HepG2 (cell line): ENCODE results near the gene B3GALNT2. TPM values are rescaled to one million over a fixed set of nuclear protein-coding genes. Genes with fewer than 3 reads are reported as not detected.

ENCODE experiments used
- ATAC-seq: fragments of 200-7000 bp; cut with Tn5 transposase; 3 replicates; pipeline ENCODE4 v1.9.1; 2020; ENCODE audit warnings: mild to moderate bottlenecking, moderate library complexity
- BruUV-seq: library from RNA; stranded (reverse); fragments of 400-500 nt; replicated peaks from 2 replicates; lab custom pipeline; 2021; lab: Mats Ljungman, UMichigan
- CTCF ChIA-PET: fragments of 300-600 bp; formaldehyde crosslinking; extraction: SDS; loops from one replicate; lab custom pipeline; 2021; ENCODE audit warnings: low total read pairs, inconsistent platforms, low intra/inter-chr PET ratio; lab: Yijun Ruan, JAX
- POLR2A ChIA-PET: fragments of 350-600 bp; sonication (Branson Sonifier 250); formaldehyde crosslinking; loops from one replicate; lab custom pipeline; 2020; ENCODE audit warnings: antibody characterized with exemption, inconsistent platforms; lab: Yijun Ruan, JAX
- DNase-seq: peaks from one replicate; pipeline ENCODE4 v3.0.0-alpha.2; 2015; ENCODE audit warnings: low spot score
- FAIRE-seq: peaks from 3 replicates; lab custom pipeline; 2011; peaks lifted over from hg19 to GRCh38; lab: Jason Lieb, UNC
- H2AFZ ChIP-seq: one replicate; pipeline ENCODE4 v1.6.1; 2011; ENCODE audit warnings: low read length, inconsistent platforms
- H3K27ac ChIP-seq: fragments of 300-600 bp; 3 replicates; pipeline ENCODE4 v1.8.0; 2011; ENCODE audit warnings: mixed run types, mild to moderate bottlenecking, mixed read lengths, low read length, inconsistent platforms; ENCODE audit not compliant: insufficient read depth; ENCODE audit errors: extremely low read length
- H3K27me3 ChIP-seq, 2 experiments: fragments of 200-600 bp in 1 of 2; 2 replicates in 1 of 2; 3 replicates in 1 of 2; pipeline versions ENCODE4 v1.6.0 to v1.8.0; 2011; ENCODE audit warnings: low read length in 2 of 2, mild to moderate bottlenecking in 2 of 2, moderate library complexity in 2 of 2, inconsistent platforms in 1 of 2; ENCODE audit not compliant: insufficient read depth in 2 of 2, control insufficient read depth in 1 of 2
- H3K36me3 ChIP-seq, 2 experiments: fragments of 200-600 bp in 1 of 2; replicated peaks in 1 of 2; 2 replicates in 1 of 2; 3 replicates in 1 of 2; pipeline versions ENCODE4 v1.5.1 to v1.8.0; 2011; ENCODE audit warnings: low read length in 2 of 2, inconsistent platforms in 1 of 2; ENCODE audit not compliant: insufficient read depth in 2 of 2, control insufficient read depth in 1 of 2
- H3K4me1 ChIP-seq: 2 replicates; pipeline ENCODE4 v1.5.1; 2012; ENCODE audit warnings: low read length, inconsistent platforms; ENCODE audit not compliant: insufficient read depth
- H3K4me2 ChIP-seq: 2 replicates; pipeline ENCODE4 v1.6.0; 2011; ENCODE audit warnings: low read depth, low read length, inconsistent platforms
- H3K4me3 ChIP-seq, 3 experiments: fragments of 200-600 bp in 1 of 3; sonication (generic), shearing (Covaris generic) in 1 of 3; replicated peaks in 1 of 3; 2 replicates each; pipeline ENCODE4 v1.5.1; 2011 to 2016; ENCODE audit warnings: low read length in 3 of 3, inconsistent platforms in 2 of 3, low read depth in 2 of 3, mild to moderate bottlenecking in 2 of 3, control low read depth in 1 of 3, mixed read lengths in 1 of 3; ENCODE audit not compliant: insufficient read depth in 1 of 3
- H3K79me2 ChIP-seq: one replicate; pipeline ENCODE4 v1.6.1; 2011; ENCODE audit warnings: low read length, inconsistent platforms; ENCODE audit not compliant: insufficient read depth
- H3K9ac ChIP-seq: 2 replicates; pipeline ENCODE4 v1.6.0; 2011; ENCODE audit warnings: mild to moderate bottlenecking, low read depth, low read length, inconsistent platforms; ENCODE audit not compliant: insufficient read depth
- H3K9me3 ChIP-seq: 2 replicates; pipeline ENCODE4 v1.5.1; 2012; ENCODE audit warnings: mild to moderate bottlenecking, low read length
- H4K20me1 ChIP-seq: 2 replicates; pipeline ENCODE4 v1.6.0; 2011; ENCODE audit warnings: inconsistent platforms, mild to moderate bottlenecking, low read length, moderate library complexity; ENCODE audit not compliant: insufficient read depth
- ARID2 ChIP-seq: sonication (generic); formaldehyde crosslinking; IDR thresholded peaks from 2 replicates; pipeline ENCODE4 v1.8.1; 2022; ENCODE audit warnings: mild to moderate bottlenecking, missing genetic modification reagents, borderline replicate concordance
- CBX2 ChIP-seq, 2 experiments: fragments of 200-600 bp in 1 of 2; sonication (generic); formaldehyde crosslinking in 1 of 2; IDR thresholded peaks; 2 replicates each; pipeline versions ENCODE4 v1.7.0 to v1.8.1; 2018 to 2022; ENCODE audit warnings: low read depth in 2 of 2, low read length in 1 of 2, mild to moderate bottlenecking in 1 of 2, missing genetic modification reagents in 1 of 2
- ETV5 ChIP-seq: IDR thresholded peaks from 2 replicates; pipeline ENCODE4 v1.6.1; 2018; ENCODE audit warnings: missing biosample characterization, missing genetic modification reagents, inconsistent platforms, borderline replicate concordance
- KDM5B ChIP-seq: sonication (generic); formaldehyde crosslinking; IDR thresholded peaks from 2 replicates; pipeline ENCODE4 v1.4.0; 2020; ENCODE audit warnings: missing genetic modification reagents, mild to moderate bottlenecking, borderline replicate concordance
- MED13 ChIP-seq: sonication (generic); formaldehyde crosslinking; IDR thresholded peaks from 2 replicates; pipeline ENCODE4 v1.5.0; 2020; ENCODE audit warnings: missing genetic modification reagents
- NFRKB ChIP-seq: fragments of 450-650 bp; IDR thresholded peaks from 2 replicates; pipeline ENCODE4 v1.6.1; 2017
- NR2C2 ChIP-seq: sonication (generic); formaldehyde crosslinking; IDR thresholded peaks from 2 replicates; pipeline ENCODE4 v1.4.0; 2020; ENCODE audit warnings: missing genetic modification reagents, mild to moderate bottlenecking, moderate library complexity, borderline replicate concordance
- POLR2AphosphoS2 ChIP-seq: IDR thresholded peaks from 2 replicates; pipeline ENCODE4 v1.6.1; 2011; ENCODE audit warnings: low read depth, low read length, improper control_type of control experiment
- SP140L ChIP-seq: sonication (generic); formaldehyde crosslinking; IDR thresholded peaks from 2 replicates; pipeline ENCODE4 v1.4.0; 2020; ENCODE audit warnings: missing genetic modification reagents, borderline replicate concordance
- SP2 ChIP-seq: sonication (generic); formaldehyde crosslinking; IDR thresholded peaks from 2 replicates; pipeline ENCODE4 v1.5.1; 2020; ENCODE audit warnings: mild to moderate bottlenecking, missing genetic modification reagents
- TCF12 ChIP-seq, 2 experiments: fragments of 450-650 bp in 1 of 2; sonication (generic) in 1 of 2; formaldehyde crosslinking in 1 of 2; IDR thresholded peaks; 2 replicates each; pipeline versions ENCODE4 v1.6.1 to v1.8.0; 2017 to 2022; ENCODE audit warnings: antibody characterized with exemption in 1 of 2, mild to moderate bottlenecking in 1 of 2, missing genetic modification reagents in 1 of 2, moderate library complexity in 1 of 2
- ZFP82 ChIP-seq: sonication (generic); formaldehyde crosslinking; IDR thresholded peaks from 2 replicates; pipeline ENCODE4 v1.5.1; 2020; ENCODE audit warnings: mild to moderate bottlenecking, missing genetic modification reagents, borderline replicate concordance
- ZNF292 ChIP-seq: sonication (generic); formaldehyde crosslinking; IDR thresholded peaks from 2 replicates; pipeline ENCODE4 v1.8.1; 2022; ENCODE audit warnings: mild to moderate bottlenecking, low read depth, missing genetic modification reagents, borderline replicate concordance
- ZNF343 ChIP-seq: sonication (generic); formaldehyde crosslinking; IDR thresholded peaks from 2 replicates; pipeline ENCODE4 v1.4.0; 2020; ENCODE audit warnings: mild to moderate bottlenecking, missing genetic modification reagents
- ZNF496 ChIP-seq: sonication (generic); formaldehyde crosslinking; IDR thresholded peaks from 2 replicates; pipeline ENCODE4 v1.8.1; 2023; ENCODE audit warnings: mild to moderate bottlenecking, moderate library complexity, missing genetic modification reagents; ENCODE audit not compliant: insufficient replicate concordance
- ZNF670 ChIP-seq: sonication (generic); formaldehyde crosslinking; IDR thresholded peaks from 2 replicates; pipeline ENCODE4 v1.8.0; 2022; ENCODE audit warnings: mild to moderate bottlenecking, missing genetic modification reagents, borderline replicate concordance
- ZNF724P ChIP-seq: sonication (generic); formaldehyde crosslinking; IDR thresholded peaks from 2 replicates; pipeline ENCODE4 v1.8.0; 2022; ENCODE audit warnings: missing genetic modification reagents, borderline replicate concordance
- WGBS: methylation state at CpG from one replicate; pipeline ENCODE4 v1.1.6; 2017; ENCODE audit warnings: low lambda C conversion rate; 5-methylcytosine and 5-hydroxymethylcytosine counted together
- in situ Hi-C: cut with HindIII; loops from 2 replicates; pipeline ENCODE4 v1.10.0; 2017; ENCODE audit warnings: low pct_unique_long_range_greater_than_20kb; ENCODE audit not compliant: extremely low pct_ligation_motif_present
- intact Hi-C: fragments of 100-400 bp; cut with micrococcal nuclease; formaldehyde crosslinking; loops from one replicate; pipeline ENCODE4 v1.10.0; 2022; ENCODE audit not compliant: unreplicated experiment
- polyA plus RNA-seq, 8 experiments: library from polyadenylated mRNA; depleted of rRNA in 3 of 8; stranded (reverse) in 7 of 8; unstranded in 1 of 8; fragments of >200 nt; fragmentation: Illumina TruSeq in 4 of 8; extraction: Trizol in 4 of 8; gene quantifications; 2 replicates each; pipeline versions ENCODE4 v1.2.1 to v1.2.3, GENCODE V29; 2011 to 2016; ENCODE audit warnings: low read depth in 4 of 8, missing spikeins in 1 of 8, mixed read lengths in 1 of 8; ENCODE audit not compliant: insufficient read depth in 1 of 8
- total RNA-seq, 5 experiments: library from RNA; depleted of rRNA; stranded (reverse); fragments of >200 nt; fragmentation: Illumina TruSeq; extraction: Trizol; gene quantifications; 2 replicates each; pipeline ENCODE4 v1.2.3, GENCODE V29; 2016; ENCODE audit warnings: low read depth in 1 of 5

B3GALNT2 gene
- total and polyA plus RNA-seq, 2 of the 13 experiments (the other 11 are each of a cell fraction or from before 2014, with no cell fraction given) = 16.5 to 28.9 TPM

- no peaks in the 10 kb centered on the region for H3K79me2 ChIP-seq
- H3K4me3 ChIP-seq = no peak overlapping the region
- no peaks in the 10 kb centered on the region for H4K20me1 ChIP-seq
- no peak for TF ChIP-seq TCF12 (IDR thresholded peaks at IDR 0.05)
- TF ChIP-seq TCF12 (CRISPR knock-in tag; IDR thresholded peaks at IDR 0.05) = no peak
- TF ChIP-seq ZNF496 (CRISPR knock-in tag) = no peak
- TF ChIP-seq NFRKB = no peak
- TF ChIP-seq ZNF292 = no peak
- TF ChIP-seq SP140L (CRISPR knock-in tag) = no peak
- TF ChIP-seq ETV5 (CRISPR knock-in tag) = no peak
- TF ChIP-seq ZFP82 (CRISPR knock-in tag) = no peak
- TF ChIP-seq ZNF724P = no peak
- no peak for TF ChIP-seq CBX2 (IDR thresholded peaks at IDR 0.05; ENCODE audit: low read depth, low read length)
- TF ChIP-seq CBX2 (CRISPR knock-in tag; IDR thresholded peaks at IDR 0.05; ENCODE audit: low read depth) = no peak
- TF ChIP-seq MED13 = no peak
- no peak for TF ChIP-seq NR2C2
- TF ChIP-seq POLR2AphosphoS2 = no peak
- TF ChIP-seq ZNF343 (CRISPR knock-in tag) = no peak
- no peak for TF ChIP-seq SP2 (CRISPR knock-in tag)
- TF ChIP-seq KDM5B (CRISPR knock-in tag) = no peak
- no peak for TF ChIP-seq ARID2 (CRISPR knock-in tag)
- no peak for TF ChIP-seq ZNF670 (CRISPR knock-in tag)
- H3K36me3 ChIP-seq = peaks cover 5 to 8% of the 10 kb centered on the region in 2 experiments; a peak in 2 of 5 replicates
- no peaks in the 10 kb centered on the region for H3K9me3 ChIP-seq
- DNase-seq (no peak), ATAC-seq (no peak; the same call in 2 of the 3 replicates), FAIRE-seq (no peak)
- no TSS peak for BruUV-seq
- in situ Hi-C loops (no loop called here), intact Hi-C loops (no loop called here)
- no peak overlapping the region for H2AFZ ChIP-seq
- no peak overlapping the region for H3K27ac ChIP-seq
- H3K4me1 ChIP-seq = 0 out of 2 replicates have a peak, but pooled peaks cover 7% of the 10 kb centered on the region
- H3K9ac ChIP-seq = no peak overlapping the region
- ChIA-PET CTCF (no interaction called here), POLR2A (no interaction called here)
- H3K4me2 ChIP-seq = no peak overlapping the region
- 94% methylated on average over 10 of the region's 10 CpGs for WGBS
- H3K27me3 ChIP-seq = no peaks in the 10 kb centered on the region
Observed at GRCh38 chr1:235552146-235552716, 48.0 kb upstream of the B3GALNT2 start.
